K562 (cell line): Measurements from ENCODE around the gene TUFM. TPM values are rescaled to one million over a fixed set of nuclear protein-coding genes. Genes with fewer than 3 reads are reported as not detected.
A peak's percentile ranks its signal among the peaks of the same experiment; 100 is the strongest.

ENCODE experiments used
- ARID3A ChIP-seq: IDR thresholded peaks from 2 replicates; pipeline ENCODE4 v1.6.1; 2012; ENCODE audit warnings: low read depth, low read length, improper control_type of control experiment, borderline replicate concordance
- ARID3B ChIP-seq: fragments of 250-450 bp; sonication (Bioruptor Pico); IDR thresholded peaks from 2 replicates; pipeline ENCODE4 v1.4.0; 2020; ENCODE audit warnings: borderline replicate concordance
- CREB1 ChIP-seq, 2 experiments: sonication (generic) in 1 of 2; formaldehyde crosslinking in 1 of 2; IDR thresholded peaks; 2 replicates each; pipeline versions ENCODE4 v1.6.1 to v1.8.0; 2012 to 2022; ENCODE audit warnings: inconsistent platforms in 1 of 2, mild to moderate bottlenecking in 1 of 2, missing genetic modification reagents in 1 of 2, moderate library complexity in 1 of 2
- DACH1 ChIP-seq: fragments of 450-650 bp; IDR thresholded peaks from 2 replicates; pipeline ENCODE4 v1.6.1; 2018; ENCODE audit not compliant: partially characterized antibody
- DLX4 ChIP-seq: fragments of 250-450 bp; sonication (Bioruptor Pico); IDR thresholded peaks from 2 replicates; pipeline ENCODE4 v1.6.1; 2021; ENCODE audit warnings: mild to moderate bottlenecking
- ETV5 ChIP-seq: sonication (generic); formaldehyde crosslinking; IDR thresholded peaks from 2 replicates; pipeline ENCODE4 v1.4.0; 2020; ENCODE audit warnings: low read depth, mild to moderate bottlenecking, missing genetic modification reagents
- EWSR1 ChIP-seq: fragments of 450-650 bp; IDR thresholded peaks from 2 replicates; pipeline ENCODE4 v1.6.1; 2018; ENCODE audit warnings: borderline replicate concordance, mild to moderate bottlenecking, low read depth, moderate library complexity; ENCODE audit not compliant: partially characterized antibody
- HEY1 ChIP-seq: fragments of 250-450 bp; sonication (Bioruptor Pico); IDR thresholded peaks from 2 replicates; pipeline ENCODE4 v1.5.0; 2020; ENCODE audit warnings: mild to moderate bottlenecking, moderate library complexity, borderline replicate concordance
- ILF3 ChIP-seq: fragments of 450-650 bp; IDR thresholded peaks from 2 replicates; pipeline ENCODE4 v1.6.1; 2018; ENCODE audit warnings: antibody characterized with exemption, mild to moderate bottlenecking, moderate library complexity, borderline replicate concordance
- KAT7 ChIP-seq: sonication (generic); formaldehyde crosslinking; IDR thresholded peaks from 2 replicates; pipeline ENCODE4 v1.8.0; 2022; ENCODE audit warnings: missing genetic modification reagents, mild to moderate bottlenecking, borderline replicate concordance
- L3MBTL2 ChIP-seq: fragments of 450-650 bp; IDR thresholded peaks from 2 replicates; pipeline ENCODE4 v1.6.1; 2016; ENCODE audit warnings: mild to moderate bottlenecking, moderate library complexity
- MEF2A ChIP-seq: IDR thresholded peaks from 2 replicates; pipeline ENCODE4 v1.6.1; 2011; ENCODE audit warnings: low read depth, mild to moderate bottlenecking, low read length, moderate library complexity; ENCODE audit not compliant: control insufficient read depth
- MNT ChIP-seq, 2 experiments: fragments of 450-650 bp; conservative IDR thresholded peaks; 2 replicates each; pipeline ENCODE4 v1.6.1; 2017; ENCODE audit warnings: mild to moderate bottlenecking in 2 of 2, moderate library complexity in 2 of 2
- NFE2L1 ChIP-seq: fragments of 450-650 bp; IDR thresholded peaks from 2 replicates; pipeline ENCODE4 v1.6.1; 2016; ENCODE audit warnings: missing genetic modification characterization, low read depth, mild to moderate bottlenecking, missing compliant biosample characterization, moderate library complexity, borderline replicate concordance
- NFRKB ChIP-seq: fragments of 450-650 bp; IDR thresholded peaks from 2 replicates; pipeline ENCODE4 v1.6.1; 2016; ENCODE audit warnings: low read depth
- RAD51 ChIP-seq: fragments of 450-650 bp; IDR thresholded peaks from 2 replicates; pipeline ENCODE4 v1.7.1; 2016; ENCODE audit warnings: low read depth, mild to moderate bottlenecking, borderline replicate concordance
- SFPQ ChIP-seq: fragments of 200-400 bp; formaldehyde crosslinking; IDR thresholded peaks from 2 replicates; pipeline ENCODE4 v1.6.1; 2017; ENCODE audit warnings: mild to moderate bottlenecking, low read depth, low read length, moderate library complexity
- U2AF2 ChIP-seq: fragments of 200-400 bp; formaldehyde crosslinking; optimal IDR thresholded peaks from 2 replicates; pipeline ENCODE3; 2017; ENCODE audit warnings: low read depth, mild to moderate bottlenecking, low read length
- ZC3H11A ChIP-seq: IDR thresholded peaks from 2 replicates; pipeline ENCODE4 v1.6.1; 2012; ENCODE audit warnings: low read depth, low read length, improper control_type of control experiment
- ZNF75A ChIP-seq: fragments of 450-650 bp; formaldehyde crosslinking; IDR thresholded peaks from 2 replicates; pipeline ENCODE4 v1.4.0; 2020; ENCODE audit warnings: mild to moderate bottlenecking
- ZNF764 ChIP-seq: fragments of 250-450 bp; sonication (Bioruptor Pico); IDR thresholded peaks from 2 replicates; pipeline ENCODE4 v1.4.0; 2020; ENCODE audit warnings: low read depth, mild to moderate bottlenecking, moderate library complexity
- ZNF780A ChIP-seq: fragments of 250-450 bp; sonication (Bioruptor Pico); IDR thresholded peaks from 2 replicates; pipeline ENCODE4 v1.5.0; 2021; ENCODE audit warnings: mild to moderate bottlenecking
- polyA plus RNA-seq, 8 experiments: library from polyadenylated mRNA; depleted of rRNA in 4 of 8; stranded (reverse) in 5 of 8; unstranded in 3 of 8; fragments of >200 nt; fragmentation: Nextera tagmentation in 2 of 8; fragmentation: Illumina TruSeq in 1 of 8; extraction: Ambion mirVana in 2 of 8; extraction: Trizol in 1 of 8; gene quantifications; 2 replicates each; pipeline versions ENCODE4 v1.2.1 to v1.2.3, GENCODE V29; 2011 to 2014; ENCODE audit warnings: inconsistent platforms in 1 of 8, missing spikeins in 1 of 8
- total RNA-seq, 7 experiments: library from RNA; depleted of rRNA in 6 of 7; stranded (reverse); fragments of >200 nt in 6 of 7; fragmentation: Illumina TruSeq in 2 of 7; extraction: Trizol in 2 of 7; gene quantifications; 2 replicates each; pipeline versions ENCODE4 v1.2.1 to v1.2.3, GENCODE V29; 2011 to 2021; ENCODE audit warnings: low replicate concordance in 1 of 7

The TUFM gene
- total and polyA plus RNA-seq, 9 of the 15 experiments (the other 6 are each of a cell fraction or from before 2014, with no cell fraction given), result 34.1 to 434 (median 256) TPM

GRCh38 chr16:28880589-28880915, 34.4 kb upstream of the TUFM start (continued):
- TF ChIP-seq MEF2A, result no peak
- no peak for TF ChIP-seq MNT (conservative IDR thresholded peaks at IDR 0.05)
- TF ChIP-seq U2AF2, result no peak
- TF ChIP-seq SFPQ, result no peak
- TF ChIP-seq HEY1 (CRISPR knock-in tag), result no peak
- TF ChIP-seq EWSR1, result no peak
- TF ChIP-seq KAT7, result no peak
- no peak for TF ChIP-seq NFRKB
- TF ChIP-seq ZNF764 (CRISPR knock-in tag), result no peak
- no peak for TF ChIP-seq ILF3
- TF ChIP-seq ETV5 (CRISPR knock-in tag), result no peak
- TF ChIP-seq L3MBTL2, result no peak
- no peak for TF ChIP-seq CREB1 (IDR thresholded peaks at IDR 0.05)
- peak; percentile 11; the same call in 1 of the 2 replicates for TF ChIP-seq CREB1 (CRISPR knock-in tag; IDR thresholded peaks at IDR 0.05)
- no peak for TF ChIP-seq ZNF75A (CRISPR knock-in tag)
- no peak for TF ChIP-seq ARID3A
- no peak for TF ChIP-seq NFE2L1
- TF ChIP-seq ARID3B (CRISPR knock-in tag), result no peak
- no peak for TF ChIP-seq RAD51
- TF ChIP-seq ZC3H11A, result no peak
- TF ChIP-seq ZNF780A, result no peak
- no peak for TF ChIP-seq DLX4 (CRISPR knock-in tag)
- TF ChIP-seq DACH1, result no peak
